Medulla oblongata (tissue), 1 donor: ENCODE data around the gene TIMM8A.

Experiments used
- DNase-seq: peaks from one replicate; pipeline ENCODE4 v3.0.0-alpha.2; 2015; ENCODE audit errors: extremely low spot score

The TIMM8A gene, protein sequence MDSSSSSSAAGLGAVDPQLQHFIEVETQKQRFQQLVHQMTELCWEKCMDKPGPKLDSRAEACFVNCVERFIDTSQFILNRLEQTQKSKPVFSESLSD

GRCh38 chrX:101348452-101349192 is at the start of gene TIMM8A:
TIMM8A (minus strand) TSS chrX:101348742; CDS start chrX:101348664, 78 bp downstream.
- peak; percentile 66 for DNase-seq

DNA sequence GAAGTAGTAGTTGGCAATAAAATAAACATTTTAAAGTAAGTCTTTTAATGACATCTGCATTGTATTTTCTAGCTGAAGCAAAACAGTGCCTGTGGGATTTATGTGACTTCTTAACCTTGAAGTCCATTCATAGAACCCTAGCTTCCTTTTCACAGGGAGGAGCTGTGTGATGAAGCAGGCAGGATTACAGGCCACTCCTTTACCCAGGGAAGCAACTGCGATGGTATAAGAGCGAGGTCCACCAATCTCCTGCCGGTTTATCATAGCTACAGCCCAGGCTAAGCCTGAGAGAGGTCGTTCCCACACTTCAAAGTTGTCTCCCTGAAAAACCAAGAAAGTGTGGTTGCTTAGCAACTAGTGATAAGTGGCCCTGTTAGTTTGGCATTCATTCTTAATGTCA is 49.2 kb upstream of the TIMM8A start:
- no peak for DNase-seq

DNA sequence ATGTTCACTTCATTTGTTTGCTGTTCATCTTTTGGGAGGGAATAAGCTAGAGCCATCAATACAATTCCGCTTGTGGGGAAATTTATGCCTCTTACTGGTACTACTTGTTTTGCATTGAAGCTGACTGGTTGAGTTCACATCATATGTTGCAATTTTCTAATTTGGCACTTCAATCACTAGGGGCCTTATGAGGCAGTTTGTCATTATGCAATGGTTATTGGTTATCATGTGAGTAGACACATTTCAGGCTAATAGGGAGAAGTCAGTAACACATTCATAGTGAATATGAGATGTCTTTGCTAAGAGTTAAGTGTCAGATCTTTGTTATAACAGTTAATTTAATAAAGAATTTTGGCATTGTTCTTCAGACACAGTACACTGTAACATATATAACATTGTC is 47.2 kb upstream of the TIMM8A start:
- no peak for DNase-seq

- DNase-seq = no peak
Observed at GRCh38 chrX:101394372-101394771, 45.8 kb upstream of the TIMM8A start.

- DNase-seq = no peak
Observed at GRCh38 chrX:101393530-101394305, 45.2 kb upstream of the TIMM8A start.

DNA sequence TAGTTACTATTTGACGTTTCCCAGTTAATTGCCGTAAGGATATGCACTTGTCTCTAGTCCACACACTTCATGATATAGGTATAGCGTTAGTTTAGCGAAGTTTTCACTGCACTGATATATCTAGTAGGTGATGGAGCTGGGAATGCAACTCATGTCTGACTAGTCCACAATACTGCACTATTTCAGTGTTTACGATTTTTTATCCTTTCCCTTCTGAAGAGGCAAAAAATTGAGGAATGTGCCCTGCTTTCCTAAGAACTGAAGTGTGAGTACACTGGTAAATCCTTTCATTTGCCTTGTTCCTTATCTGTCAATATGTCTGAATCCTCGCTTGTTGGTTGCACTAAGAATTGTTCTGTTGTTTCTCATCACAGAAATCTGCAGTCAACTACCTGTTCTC is 43.3 kb upstream of the TIMM8A start:
- DNase-seq = no peak

DNA sequence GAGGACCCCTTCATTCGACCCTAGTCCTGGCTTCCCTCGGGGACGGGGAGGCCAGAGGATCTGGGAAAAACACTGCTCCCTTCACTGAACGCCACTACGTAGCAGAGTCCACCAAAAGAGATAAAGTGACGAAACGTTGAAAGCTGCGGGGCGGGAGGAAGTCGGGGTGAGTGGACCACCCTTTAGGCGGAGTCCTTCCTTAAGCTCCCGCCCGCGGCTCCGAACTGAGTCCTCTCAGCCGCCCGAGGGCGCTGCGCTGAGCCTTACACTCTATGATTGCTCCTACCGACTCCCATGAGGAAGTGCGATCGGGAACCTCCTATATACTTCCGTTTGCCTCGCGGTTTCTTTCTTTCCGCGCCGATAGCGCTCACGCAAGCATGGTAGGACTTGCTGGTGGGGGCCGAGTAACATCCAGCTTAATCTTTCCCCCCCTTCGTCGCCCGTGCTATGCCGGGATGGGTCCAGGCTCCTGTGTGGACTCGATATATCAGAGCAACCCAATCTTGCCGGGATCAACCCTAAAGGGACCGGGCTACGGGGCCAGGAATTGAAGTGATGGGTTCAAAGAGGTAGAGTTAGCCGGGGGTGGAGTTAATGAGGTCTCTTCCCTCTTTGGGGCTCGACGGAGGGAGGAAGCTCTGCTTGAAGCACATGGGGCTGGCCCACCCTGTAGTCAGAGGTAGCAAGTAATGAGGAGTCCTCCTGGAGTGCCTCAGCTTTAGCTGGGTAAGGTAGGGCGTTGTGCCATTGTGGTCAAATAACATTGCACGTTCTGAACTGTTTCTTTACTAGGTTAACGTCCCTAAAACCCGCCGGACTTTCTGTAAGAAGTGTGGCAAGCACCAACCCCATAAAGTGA is 42.4 kb upstream of the TIMM8A start, which contains the start of gene RPL36A:
Gene RPL36A (plus strand): TSS at position 348 of the 862 bp plus-strand sequence. CDS start 33 bp downstream, at position 381.
- peak; percentile 90 for DNase-seq

GRCh38 chrX:101388604-101389003 is 40.1 kb upstream of the TIMM8A start:
- no peak for DNase-seq

GRCh38 chrX:101386542-101386885 is 38.0 kb upstream of the TIMM8A start:
- DNase-seq = no peak

DNA sequence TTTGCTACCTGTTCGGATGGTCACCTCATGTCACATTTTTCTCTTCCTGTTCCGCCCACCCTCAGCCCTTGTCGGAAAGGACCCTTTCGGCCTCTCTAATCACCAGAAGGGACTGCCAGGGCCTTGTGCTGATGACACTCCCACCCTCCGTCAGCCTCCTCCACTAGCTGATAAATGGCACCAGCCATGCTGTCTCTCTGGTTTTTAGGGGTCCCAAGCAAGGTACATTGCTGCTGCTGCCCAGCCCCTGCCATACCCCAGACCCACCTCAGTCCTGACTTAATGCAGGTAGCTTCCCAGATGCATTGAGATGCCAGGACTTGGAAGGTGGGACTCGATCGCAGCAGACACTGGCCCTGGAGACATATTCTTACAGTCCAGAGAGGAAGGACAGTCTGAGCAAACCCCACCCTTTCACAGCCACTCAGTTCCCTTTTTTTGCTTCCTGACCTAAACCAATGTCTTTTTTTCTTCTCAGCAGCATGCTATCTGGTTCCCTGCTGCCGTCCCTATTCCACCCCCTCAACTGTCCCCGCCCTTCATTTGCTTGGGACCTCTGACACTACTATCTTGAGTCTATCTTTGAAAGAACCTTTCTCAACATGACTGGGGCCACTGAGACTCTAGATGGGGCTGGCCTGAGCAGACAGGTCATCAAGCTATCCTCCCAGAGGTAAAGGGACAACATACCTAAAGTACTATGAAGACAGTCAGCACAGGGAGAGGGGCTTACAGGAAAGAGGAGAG is 37.4 kb upstream of the TIMM8A start, which contains the start of gene BTK:
Gene BTK (minus strand): TSS at position 397 of the 747 bp plus-strand sequence. CDS start 10,907 bp downstream, outside the sequence.
- peak; percentile 43 for DNase-seq

DNA sequence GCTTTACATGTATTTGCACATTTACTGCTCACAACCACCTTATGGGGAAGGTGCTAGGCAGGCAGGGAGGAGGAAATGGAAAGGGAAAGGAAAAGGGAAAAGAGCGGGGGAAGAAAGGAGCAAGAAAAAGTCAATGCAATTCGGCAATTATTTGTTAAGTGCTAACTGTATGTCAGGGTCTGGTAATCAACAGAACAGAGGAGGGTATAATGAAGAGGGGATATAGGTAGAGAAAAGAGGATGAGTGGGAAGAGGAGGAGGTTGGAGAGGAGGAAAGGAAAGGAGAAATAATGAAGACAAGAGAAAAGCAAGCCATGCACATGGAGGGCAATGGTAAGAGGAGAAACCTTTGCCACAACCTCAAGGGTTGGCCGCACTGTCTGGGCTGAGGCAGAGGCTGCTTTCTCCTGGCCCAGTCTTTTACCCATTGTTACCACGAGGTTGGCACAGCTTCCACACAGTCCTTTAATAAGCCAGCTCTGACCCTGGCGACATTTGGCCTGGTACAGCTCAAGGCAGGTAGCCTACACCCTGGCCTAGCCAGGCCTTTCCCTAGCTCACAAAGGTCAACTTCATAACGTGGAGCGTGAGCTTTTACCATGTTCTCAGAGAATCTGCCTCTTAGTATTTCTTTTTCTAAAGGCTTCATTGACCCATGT is 36.6 kb upstream of the TIMM8A start:
- no peak for DNase-seq

DNA sequence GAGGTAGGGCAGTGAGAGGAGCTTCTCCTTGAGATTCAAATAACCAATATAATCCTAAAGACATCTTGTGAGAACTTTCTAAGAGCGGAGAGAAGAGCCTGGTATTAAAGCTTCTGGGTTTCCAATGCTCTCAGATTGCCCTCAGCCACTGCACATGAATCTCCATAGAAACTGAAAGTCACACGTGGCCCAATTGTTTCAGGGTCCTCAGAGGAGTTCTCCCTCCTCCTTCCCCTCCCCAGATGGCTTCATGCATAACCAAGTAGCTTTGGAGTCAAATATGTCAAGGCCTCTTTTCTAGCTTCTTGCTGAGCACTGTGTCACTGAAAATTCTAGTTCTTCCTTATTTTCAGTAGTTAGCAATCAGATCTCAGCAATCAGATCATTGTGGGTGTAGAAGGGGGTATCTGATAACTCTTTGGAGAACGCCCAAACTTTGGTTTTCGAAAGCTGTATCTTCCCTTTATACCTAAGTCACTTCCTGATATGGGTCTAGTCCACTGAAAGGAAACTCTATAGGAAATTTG is 35.2 kb upstream of the TIMM8A start:
- DNase-seq = no peak

DNA sequence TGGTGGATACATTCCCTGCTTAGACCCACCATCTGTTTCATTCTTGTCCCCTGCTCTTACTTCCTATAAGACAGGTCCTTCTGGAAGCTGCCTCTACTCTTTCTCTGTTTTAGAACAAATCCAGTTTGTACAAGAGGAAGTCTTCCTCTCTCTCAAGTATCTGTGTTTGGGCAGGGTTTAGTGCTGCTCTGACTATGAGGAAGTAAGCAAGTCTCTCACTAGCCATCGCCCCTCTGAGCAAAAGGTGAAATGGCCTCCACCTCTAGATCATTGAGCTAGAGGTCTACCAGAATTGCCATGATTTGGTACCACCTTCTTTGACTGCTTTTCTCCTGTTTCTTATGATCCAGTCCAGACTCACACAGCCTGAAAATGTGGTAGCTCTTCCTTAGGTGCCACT is 29.0 kb upstream of the TIMM8A start:
- DNase-seq = peak; percentile 4

- DNase-seq = no peak
Observed at GRCh38 chrX:101370888-101371504, 22.5 kb upstream of the TIMM8A start.

- no peak for DNase-seq
Observed at GRCh38 chrX:101369687-101370086, 21.1 kb upstream of the TIMM8A start.

- no peak for DNase-seq
Observed at GRCh38 chrX:101368800-101369199, 20.3 kb upstream of the TIMM8A start.

- no peak for DNase-seq
Observed at GRCh38 chrX:101365301-101365795, 16.8 kb upstream of the TIMM8A start.

DNA sequence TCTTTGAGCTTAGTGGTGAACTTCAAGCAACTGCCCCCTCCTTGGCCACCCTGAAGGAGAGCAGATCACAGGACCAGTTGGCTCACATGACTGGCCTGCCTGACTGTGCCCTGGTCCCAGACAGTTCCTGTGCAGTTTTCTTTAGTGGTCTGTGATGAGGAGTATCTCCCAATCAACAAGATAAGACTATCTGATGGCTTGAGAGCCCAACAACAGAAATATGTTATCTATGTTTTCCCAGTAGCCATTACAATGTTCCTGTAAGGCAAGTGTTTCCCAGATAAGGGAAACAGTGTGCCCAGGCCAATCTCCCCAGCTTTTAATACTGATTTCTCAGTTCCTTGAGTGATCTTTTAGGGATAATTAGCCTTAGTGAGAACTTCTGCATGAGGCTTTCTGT is 14.2 kb upstream of the TIMM8A start:
- DNase-seq = no peak

DNA sequence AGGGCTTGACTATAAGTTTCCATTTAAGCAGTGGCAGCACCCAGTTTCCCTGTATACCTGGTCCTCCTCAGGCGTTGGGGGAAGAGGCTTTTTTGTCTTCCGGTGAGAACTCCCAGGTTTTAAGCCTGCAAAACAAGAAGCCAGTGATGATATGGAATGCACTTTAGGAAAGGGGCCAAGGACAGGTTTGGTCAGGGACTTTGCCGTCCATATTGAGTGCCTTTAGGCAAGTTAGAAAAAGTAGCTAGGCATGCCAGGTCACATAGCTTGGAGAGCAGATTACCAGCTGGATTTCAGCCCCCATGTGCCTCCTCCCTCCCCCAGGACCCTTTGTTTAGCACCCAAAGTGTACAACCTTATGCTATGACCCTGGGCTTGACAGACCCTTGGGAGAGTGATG is 13.6 kb upstream of the TIMM8A start:
- DNase-seq = no peak

GRCh38 chrX:101360390-101360789 is 11.8 kb upstream of the TIMM8A start:
- DNase-seq = no peak
